Adrenal gland (tissue), 12 donors: ENCODE measurements around the gene BAZ1A. TPM values are rescaled to one million over a fixed set of nuclear protein-coding genes. Genes with fewer than 3 reads are reported as not detected.

Experiments used
- DNase-seq, 7 donors: peaks; one replicate each; pipeline ENCODE4 v3.0.0-alpha.2; 2019 to 2020
- H3K27ac ChIP-seq, 5 donors: fragments of 200-600 bp; sonication (generic) in 4 of 5; 1 replicate in 3 of 5; 2 replicates in 2 of 5; pipeline versions ENCODE4 v1.5.1 to v1.8.0; 2016 to 2020; ENCODE audit warnings: mild to moderate bottlenecking in 1 of 5
- H3K27me3 ChIP-seq: fragments of 200-600 bp; 2 replicates; pipeline ENCODE4 v1.8.0; 2021
- H3K36me3 ChIP-seq, 2 donors: fragments of 200-600 bp; replicated peaks in 1 of 2; 1 replicate in 1 of 2; 2 replicates in 1 of 2; pipeline versions ENCODE4 v1.5.1 to v1.8.0; 2018 to 2022
- H3K4me1 ChIP-seq, 2 donors: fragments of 200-600 bp; replicated peaks in 1 of 2; 1 replicate in 1 of 2; 2 replicates in 1 of 2; pipeline versions ENCODE4 v1.5.1 to v1.8.0; 2018 to 2021
- H3K4me3 ChIP-seq, 4 donors: fragments of 200-600 bp; sonication (generic) in 3 of 4; one replicate each; pipeline ENCODE4 v1.5.1; 2016 to 2018
- H3K9me3 ChIP-seq, 3 donors: fragments of 200-600 bp; sonication (generic) in 1 of 3; replicated peaks in 1 of 3; 1 replicate in 2 of 3; 2 replicates in 1 of 3; pipeline versions ENCODE4 v1.5.1 to v1.8.0; 2016 to 2021
- CTCF ChIP-seq, 6 experiments: fragments of 450-650 bp in 4 of 6; fragments of 200-600 bp in 2 of 6; sonication (generic) in 1 of 6; IDR thresholded peaks; 1 replicate in 5 of 6; 2 replicates in 1 of 6; pipeline versions ENCODE4 v1.5.1 to v1.8.0; 2016 to 2021; ENCODE audit warnings: antibody characterized with exemption in 6 of 6, mild to moderate bottlenecking in 2 of 6, moderate library complexity in 1 of 6
- POLR2A ChIP-seq, 2 donors: fragments of 450-650 bp; IDR thresholded peaks; one replicate each; pipeline ENCODE4 v1.6.1; 2017; ENCODE audit warnings: antibody characterized with exemption in 2 of 2, mild to moderate bottlenecking in 2 of 2, moderate library complexity in 1 of 2
- WGBS, 4 donors: extraction: QIAGEN DNeasy Blood & Tissue Kit in 2 of 4; methylation state at CpG; one replicate each; pipeline versions ENCODE4 v1.1.5 to v1.1.7; 2013 to 2017; 5-methylcytosine and 5-hydroxymethylcytosine counted together
- intact Hi-C, 2 donors: fragments of 100-400 bp; cut with DNase I; formaldehyde crosslinking; loops; one replicate each; pipeline versions ENCODE4 v1.14.1 to v1.15.0; 2022 to 2023
- polyA plus RNA-seq, 3 donors: library from polyadenylated mRNA; stranded (reverse); fragments of 200-250 nt in 2 of 3; fragments of 350-450 nt in 1 of 3; fragmentation: Illumina TruSeq in 1 of 3; extraction: RNeasy Lipid Tissue Mini Kit (QIAGEN cat#74804) in 1 of 3; gene quantifications; one replicate each; pipeline ENCODE4 v1.2.3, GENCODE V29; 2013 to 2014
- total RNA-seq, 9 donors: library from RNA; depleted of rRNA in 4 of 9; stranded (reverse); fragments of >200 nt in 4 of 9; fragments of 120-200 nt in 1 of 9; fragmentation: NEBNext Ultra II Directional in 1 of 9; extraction: Animal tissue kit (Norgen Biotek cat#: 25700) in 1 of 9; gene quantifications; one replicate each; pipeline versions ENCODE4 v1.1.0 to v1.2.4, GENCODE V29; 2013 to 2023
- donor health status: healthy with polysubstance abuse.
- donor health status: Bipolar disorder and iron deficiency.
- donor health status: DM: yes; HTN: yes; CAD: no.
- donor health status: DM: no; HTN: no; CAD: no.
- donor health status: DM: no; HTN: no; CAD: no.
- donor health status: DM: yes; HTN: yes; CAD: no.

The BAZ1A gene
- total and polyA plus RNA-seq, 12 donors = 8.5 to 33.0 (median 14.4) TPM

GRCh38 chr14:34865889-34866574 lies 9.1 kb downstream of the BAZ1A start:
- intact Hi-C loops = no loop called here
- Histone ChIP-seq H3K27ac (no peak overlapping the region), H3K27me3 (no peaks in the 10 kb centered on the region), H3K4me3 (no peak overlapping the region), H3K9me3 (no peaks in the 10 kb centered on the region), H3K4me1 (no peaks in the 10 kb centered on the region), H3K36me3 (no peaks in the 10 kb centered on the region)
- TF ChIP-seq POLR2A (IDR thresholded peaks at IDR 0.05) = no peak
- TF ChIP-seq CTCF (IDR thresholded peaks at IDR 0.05) = no peak
- DNase-seq = no peak
- 92 to 98% (median 93%) methylated on average over 12 to 13 of the region's 13 CpGs for WGBS, 4 donors

GRCh38 chr14:34863844-34864243 lies 11.3 kb downstream of the BAZ1A start:
- no peak overlapping the region for H3K4me3 ChIP-seq
- no peaks in the 10 kb centered on the region for H3K4me1 ChIP-seq
- no peaks in the 10 kb centered on the region for H3K27me3 ChIP-seq
- 88 to 95% (median 92%) methylated on average over 1 of the region's 1 CpG for WGBS, 4 donors
- no peak overlapping the region for H3K27ac ChIP-seq
- no peak for DNase-seq
- H3K9me3 ChIP-seq = no peaks in the 10 kb centered on the region
- intact Hi-C loops = no loop called here
- no peaks in the 10 kb centered on the region for H3K36me3 ChIP-seq
- TF ChIP-seq POLR2A (IDR thresholded peaks at IDR 0.05) (no peak), CTCF (IDR thresholded peaks at IDR 0.05) (no peak)

GRCh38 chr14:34858765-34859164 lies 16.4 kb downstream of the BAZ1A start:
- no peak for DNase-seq
- H3K4me1 ChIP-seq = no peaks in the 10 kb centered on the region
- no peak overlapping the region for H3K4me3 ChIP-seq
- no peak overlapping the region for H3K27ac ChIP-seq
- no peaks in the 10 kb centered on the region for H3K27me3 ChIP-seq
- whole genome bisulfite sequencing, 4 donors = 88 to 99% (median 90%) methylated on average over 2 of the region's 2 CpGs
- no peak for TF ChIP-seq POLR2A (IDR thresholded peaks at IDR 0.05)
- TF ChIP-seq CTCF (IDR thresholded peaks at IDR 0.05) = no peak
- H3K36me3 ChIP-seq = peaks cover 0 to 2% of the 10 kb centered on the region in 2 donors
- no peaks in the 10 kb centered on the region for H3K9me3 ChIP-seq
- intact Hi-C loops = no loop called here

GRCh38 chr14:34857689-34858449 lies 17.3 kb downstream of the BAZ1A start:
- peaks cover 0 to 4% of the 10 kb centered on the region in 2 donors for H3K36me3 ChIP-seq
- H3K4me1 ChIP-seq = no peaks in the 10 kb centered on the region
- H3K4me3 ChIP-seq = no peak overlapping the region
- 83 to 92% (median 91%) methylated on average over 6 to 7 of the region's 7 CpGs for WGBS, 4 donors
- intact Hi-C loops = no loop called here
- H3K27me3 ChIP-seq = no peaks in the 10 kb centered on the region
- no peak for TF ChIP-seq POLR2A (IDR thresholded peaks at IDR 0.05)
- TF ChIP-seq CTCF (IDR thresholded peaks at IDR 0.05) = no peak
- no peak overlapping the region for H3K27ac ChIP-seq
- H3K9me3 ChIP-seq = no peaks in the 10 kb centered on the region
- no peak for DNase-seq
